T-cell (primary cell): ENCODE results near the gene EHBP1L1. TPM values are rescaled to one million over a fixed set of nuclear protein-coding genes. Genes with fewer than 3 reads are reported as not detected.

Source experiments
- ATAC-seq, 4 experiments: fragments of 200-7000 bp in 3 of 4; fragments of 150-1000 bp in 1 of 4; cut with Tn5 transposase; replicated peaks in 1 of 4; 1 replicate in 3 of 4; 2 replicates in 1 of 4; pipeline ENCODE4 v1.10.0; 2021; ENCODE audit warnings: moderate library complexity in 3 of 4, mild to moderate bottlenecking in 2 of 4, moderate number of reproducible peaks in 1 of 4
- CTCF ChIA-PET, 2 donors: fragments of 300-600 bp; sonication (Branson Sonifier 250); formaldehyde crosslinking; loops; one replicate each; lab custom pipeline; 2022; ENCODE audit warnings: antibody characterized with exemption in 2 of 2; lab: Charles Lee
- POLR2A ChIA-PET, 2 donors: fragments of 300-600 bp; sonication (Branson Sonifier 250); formaldehyde crosslinking; loops; one replicate each; lab custom pipeline; 2022; ENCODE audit warnings: antibody characterized with exemption in 2 of 2; lab: Charles Lee
- DNase-seq, 35 experiments: peaks; one replicate each; pipeline versions ENCODE4 v3.0.0 to v3.0.0-alpha.2; 2013 to 2023
- H3K27ac ChIP-seq: one replicate; pipeline ENCODE4 v1.5.1; 2013; ENCODE audit warnings: low read length
- H3K27me3 ChIP-seq, 2 experiments: replicated peaks in 1 of 2; 1 replicate in 1 of 2; 2 replicates in 1 of 2; pipeline versions ENCODE4 v1.6.1 to v1.7.0; 2013; ENCODE audit warnings: low read length in 1 of 2, mixed read lengths in 1 of 2; ENCODE audit not compliant: control insufficient read depth in 2 of 2, insufficient read depth in 2 of 2; ENCODE audit errors: extremely low read depth in 1 of 2
- H3K36me3 ChIP-seq, 2 donors: 1 replicate in 1 of 2; 2 replicates in 1 of 2; pipeline versions ENCODE4 v1.6.1 to v1.7.0; 2013; ENCODE audit warnings: low read length in 1 of 2; ENCODE audit not compliant: control insufficient read depth in 2 of 2, insufficient read depth in 1 of 2; ENCODE audit errors: extremely low read depth in 1 of 2
- H3K4me1 ChIP-seq, 2 experiments: 1 replicate in 1 of 2; 2 replicates in 1 of 2; pipeline versions ENCODE4 v1.6.1 to v1.7.0; 2013; ENCODE audit warnings: low read length in 2 of 2, mixed read lengths in 1 of 2; ENCODE audit not compliant: insufficient read depth in 2 of 2, control insufficient read depth in 1 of 2; ENCODE audit errors: extremely low read depth in 1 of 2
- H3K4me3 ChIP-seq, 2 donors: 1 replicate in 1 of 2; 2 replicates in 1 of 2; pipeline versions ENCODE4 v1.5.1 to v1.7.0; 2013; ENCODE audit warnings: mild to moderate bottlenecking in 2 of 2, low read length in 1 of 2, moderate library complexity in 1 of 2; ENCODE audit not compliant: control insufficient read depth in 1 of 2; ENCODE audit errors: extremely low read depth in 1 of 2
- H3K9me3 ChIP-seq: 2 replicates; pipeline ENCODE4 v1.7.0; 2013
- H3K27ac Mint-ChIP-seq, 2 donors: one replicate each; pipeline ENCODE4 v1.8.0; 2020 to 2021; ENCODE audit warnings: mild to moderate bottlenecking in 2 of 2, mixed read lengths in 2 of 2
- H3K27me3 Mint-ChIP-seq, 2 donors: one replicate each; pipeline ENCODE4 v1.8.0; 2021 to 2022; ENCODE audit warnings: mixed read lengths in 2 of 2
- H3K36me3 Mint-ChIP-seq: one replicate; pipeline ENCODE4 v1.8.0; 2021; ENCODE audit warnings: mixed read lengths
- H3K4me1 Mint-ChIP-seq, 3 donors: one replicate each; pipeline ENCODE4 v1.8.0; 2020 to 2022; ENCODE audit warnings: mixed read lengths in 3 of 3, mild to moderate bottlenecking in 1 of 3
- H3K4me3 Mint-ChIP-seq, 3 donors: one replicate each; pipeline ENCODE4 v1.8.0; 2020 to 2022; ENCODE audit warnings: mild to moderate bottlenecking in 3 of 3, mixed read lengths in 3 of 3, moderate library complexity in 3 of 3
- H3K9me3 Mint-ChIP-seq, 3 donors: one replicate each; pipeline ENCODE4 v1.8.0; 2020 to 2022; ENCODE audit warnings: mixed read lengths in 3 of 3
- WGBS: methylation state at CpG from one replicate; pipeline ENCODE4 v1.1.5; 2013; ENCODE audit warnings: missing lambda C conversion rate; ENCODE audit not compliant: insufficient coverage; 5-methylcytosine and 5-hydroxymethylcytosine counted together
- total RNA-seq, 35 experiments: library from RNA in 6 of 35; stranded (reverse) in 6 of 35; fragments of 120-200 nt in 1 of 35; gene quantifications; one replicate each; pipeline versions ENCODE4 v1.2.1 to v1.2.4 and lab custom pipeline; 2013 to 2026

EHBP1L1 gene
- total RNA-seq, 5 donors from 2014 or later (not counting 1 experiment from before 2014, with no cell fraction given) = 115 to 170 (median 150) TPM

DNA sequence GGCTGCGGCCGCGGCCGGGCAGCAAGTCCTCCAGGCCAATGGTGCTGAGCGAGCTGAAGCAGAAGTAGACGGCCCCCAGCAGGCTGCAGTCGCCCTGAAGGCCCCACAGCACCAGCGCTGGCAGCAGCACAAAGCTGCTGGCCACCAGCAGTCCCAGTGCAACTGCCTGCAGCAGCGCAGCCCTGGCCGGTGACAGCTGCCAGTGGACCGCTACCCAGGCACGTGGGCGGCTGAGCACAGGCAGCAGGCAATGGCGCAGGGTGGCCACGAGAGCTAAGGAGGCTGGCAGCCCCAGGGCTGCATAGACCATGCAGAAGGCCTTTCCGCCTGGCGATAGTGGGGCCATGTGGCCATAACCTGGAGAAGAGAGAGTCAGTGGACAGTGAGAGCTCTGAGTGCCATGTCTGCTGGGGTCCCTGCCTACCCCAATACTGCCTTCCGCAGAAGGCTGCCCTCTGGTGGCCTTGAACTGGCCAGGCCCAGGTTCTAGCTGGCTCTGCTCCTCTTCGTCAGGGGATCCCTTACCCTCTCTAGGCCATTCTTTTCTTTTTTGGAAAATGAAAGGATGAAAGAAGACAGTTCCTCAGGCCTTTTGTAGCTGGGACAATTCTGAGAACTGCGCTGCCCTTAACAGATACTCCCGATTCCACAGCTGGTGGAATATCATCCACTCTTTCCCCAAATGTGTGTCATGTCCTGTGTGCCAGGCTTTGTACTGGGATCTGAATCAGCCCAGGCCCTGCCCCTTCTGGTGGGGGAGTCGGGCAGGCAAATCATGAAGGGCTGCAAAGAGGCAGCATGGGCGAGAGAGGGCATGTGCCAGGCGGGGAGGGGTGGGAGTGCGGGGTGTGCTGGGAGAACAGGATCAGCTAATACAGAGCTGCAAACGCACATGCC is 17.9 kb downstream of the EHBP1L1 start:
- peak in 9 of 35 experiments; percentile 37 to 65 (median 53) for DNase-seq
- 91% methylated on average over 22 of the region's 26 CpGs for WGBS
- Mint-ChIP-seq H3K9me3 (no peaks in the 10 kb centered on the region), H3K27me3 (no peaks in the 10 kb centered on the region), H3K27ac (peak overlapping the region in 1 of 2 donors; percentile 52), H3K4me1 (peaks cover 11 to 21% (median 16%) of the 10 kb centered on the region in 3 donors), H3K36me3 (peaks cover 10% of the 10 kb centered on the region), H3K4me3 (no peak overlapping the region)
- Histone ChIP-seq H3K36me3 (peaks cover 16 to 46% of the 10 kb centered on the region in 2 donors), H3K27me3 (no peaks in the 10 kb centered on the region), H3K9me3 (no peaks in the 10 kb centered on the region), H3K4me1 (peaks cover 0 to 33% of the 10 kb centered on the region in 2 experiments), H3K4me3 (no peak overlapping the region), H3K27ac (no peak overlapping the region)
- ATAC-seq = peak; percentile 60 to 69 (median 64)
- POLR2A ChIA-PET = no interaction called here
- CTCF ChIA-PET = interaction anchor here (0.5 to 1.6 kb wide), 3 partner anchors 14 to 54 kb away, joined by 5 read pairs; no protein-coding TSS in a partner anchor

DNA sequence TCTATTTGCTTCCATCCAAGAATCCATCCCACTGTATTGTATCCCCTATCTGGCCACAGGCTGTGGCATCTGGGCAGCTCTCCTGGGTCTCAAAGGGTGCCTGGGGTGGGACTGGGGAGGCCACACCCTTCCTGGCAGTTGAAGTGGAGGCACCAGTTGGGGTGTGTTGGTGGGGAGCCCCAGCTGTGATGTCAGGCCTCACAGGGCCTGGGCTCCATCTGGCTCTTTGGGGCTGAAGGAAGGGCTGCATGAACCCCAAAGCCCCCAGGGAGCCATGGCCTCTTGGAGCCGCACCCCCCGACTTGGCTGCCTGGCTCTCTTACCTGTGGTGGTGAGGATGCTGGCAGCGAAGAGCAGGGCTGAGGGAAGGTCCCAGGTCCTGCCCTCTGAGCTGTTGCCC is 19.3 kb downstream of the EHBP1L1 start:
- peaks cover 6 to 20% (median 15%) of the 10 kb centered on the region in 3 donors for H3K4me1 Mint-ChIP-seq
- peak overlapping the region in 1 of 3 donors; percentile 9 for H3K4me3 Mint-ChIP-seq
- Histone ChIP-seq H3K27me3 (no peaks in the 10 kb centered on the region), H3K36me3 (peaks cover 13 to 44% of the 10 kb centered on the region in 2 donors), H3K27ac (no peak overlapping the region), H3K9me3 (no peaks in the 10 kb centered on the region), H3K4me3 (no peak overlapping the region), H3K4me1 (peaks cover 0 to 26% of the 10 kb centered on the region in 2 experiments)
- no peaks in the 10 kb centered on the region for H3K27me3 Mint-ChIP-seq
- CTCF ChIA-PET = interaction anchor here in 1 of 2 donors (0.6 kb wide), 1 partner anchor 19 kb away, joined by 3 read pairs; no protein-coding TSS in a partner anchor
- POLR2A ChIA-PET = interaction anchor here (0.5 to 0.6 kb wide), 3 partner anchors 9 to 331 kb away, joined by 3 read pairs; no protein-coding TSS in a partner anchor
- peaks cover 14% of the 10 kb centered on the region for H3K36me3 Mint-ChIP-seq
- ATAC-seq (peak in 1 of 4 experiments; percentile 33), DNase-seq (no peak)
- H3K27ac Mint-ChIP-seq = peak overlapping the region; percentile 65 to 79
- no peaks in the 10 kb centered on the region for H3K9me3 Mint-ChIP-seq
- 68% methylated on average over 3 of the region's 3 CpGs for WGBS

DNA sequence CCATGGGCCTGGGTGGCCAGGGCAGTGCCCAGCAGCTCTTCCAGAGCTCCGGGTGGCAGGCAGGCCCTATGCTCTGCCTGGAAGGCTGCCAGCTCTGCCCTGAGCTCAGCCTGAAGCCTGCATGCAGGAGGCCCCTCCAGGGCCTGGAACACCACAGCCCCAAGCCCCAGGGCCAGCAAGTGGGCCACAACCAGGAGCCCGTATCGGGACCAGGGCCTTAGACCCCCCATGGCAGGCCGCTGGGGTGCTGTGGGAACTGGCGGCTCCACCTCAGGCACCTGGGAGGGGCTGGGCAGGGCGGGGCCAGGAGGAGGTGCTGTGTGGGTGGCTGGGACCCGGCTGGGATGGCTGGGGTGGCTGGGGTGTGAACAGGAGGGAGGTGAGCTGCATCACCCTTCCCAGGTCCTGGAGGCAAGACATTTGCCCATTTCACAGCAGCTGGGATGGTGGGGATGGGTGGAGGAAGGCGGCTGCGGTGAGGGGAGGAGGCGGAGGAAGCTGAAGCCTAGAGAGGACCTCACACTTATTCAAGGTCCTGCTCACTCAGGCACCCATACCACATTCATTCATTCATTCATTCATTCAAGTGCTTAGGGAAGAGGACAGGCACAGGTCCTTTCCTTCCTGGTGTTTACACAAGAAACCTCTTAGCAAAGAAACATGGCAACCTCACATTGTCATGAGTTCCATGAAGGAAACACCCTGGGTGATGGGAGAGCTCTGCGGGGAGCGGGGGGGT is 19.9 kb downstream of the EHBP1L1 start, which contains the start of gene KCNK7:
KCNK7 (minus strand) TSS at position 258 of the 739 bp plus-strand sequence; CDS start at position 230, 28 bp downstream.
- WGBS = 66% methylated on average over 8 of the region's 12 CpGs
- no peaks in the 10 kb centered on the region for H3K9me3 Mint-ChIP-seq
- Histone ChIP-seq H3K4me3 (no peak within 1 kb of the TSS), H3K36me3 (peaks cover 13 to 39% of the 10 kb centered on the region in 2 donors), H3K9me3 (no peaks in the 10 kb centered on the region), H3K27me3 (no peaks in the 10 kb centered on the region), H3K27ac (no peak within 1 kb of the TSS), H3K4me1 (peaks cover 0 to 26% of the 10 kb centered on the region in 2 experiments)
- H3K36me3 Mint-ChIP-seq = peaks cover 10% of the 10 kb centered on the region
- ChIA-PET CTCF (no interaction called here), POLR2A (interaction anchor here (0.5 to 0.6 kb wide), 4 partner anchors 9 to 335 kb away, joined by 3 to 6 read pairs (median 3); no protein-coding TSS in a partner anchor)
- H3K27me3 Mint-ChIP-seq = no peaks in the 10 kb centered on the region
- DNase-seq (no peak), ATAC-seq (no peak)
- H3K4me1 Mint-ChIP-seq = peaks cover 6 to 19% (median 15%) of the 10 kb centered on the region in 3 donors
- peak within 1 kb of the TSS; percentile 65 to 81 for H3K27ac Mint-ChIP-seq
- H3K4me3 Mint-ChIP-seq = peak within 1 kb of the TSS in 1 of 3 donors; percentile 9

DNA sequence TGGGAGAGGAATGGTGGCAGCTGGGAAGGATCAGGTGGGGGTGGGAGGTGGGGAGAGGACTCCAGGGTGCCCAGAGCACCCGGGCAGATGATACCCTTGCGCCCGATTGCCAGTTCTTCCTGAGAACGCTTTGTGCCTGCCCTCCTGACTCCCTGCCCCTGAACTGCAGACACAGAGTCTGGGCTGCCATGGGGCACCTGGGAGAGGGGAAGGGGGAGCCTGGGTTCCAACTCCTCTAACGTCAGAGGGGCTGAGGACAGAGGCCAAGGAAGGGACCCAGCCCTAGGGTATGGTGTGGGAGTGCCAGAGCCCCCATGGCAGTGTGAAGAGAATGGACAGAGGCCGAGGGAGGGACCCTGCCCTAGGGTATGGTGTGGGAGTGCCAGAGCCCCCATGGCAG is 20.7 kb downstream of the EHBP1L1 start:
- Mint-ChIP-seq H3K36me3 (peaks cover 14% of the 10 kb centered on the region), H3K4me3 (no peak overlapping the region), H3K4me1 (peaks cover 6 to 19% (median 15%) of the 10 kb centered on the region in 3 donors), H3K27ac (no peak overlapping the region), H3K9me3 (no peaks in the 10 kb centered on the region), H3K27me3 (no peaks in the 10 kb centered on the region)
- Histone ChIP-seq H3K36me3 (peaks cover 13 to 32% of the 10 kb centered on the region in 2 donors), H3K4me3 (no peak overlapping the region), H3K27ac (no peak overlapping the region), H3K9me3 (no peaks in the 10 kb centered on the region), H3K4me1 (peaks cover 0 to 26% of the 10 kb centered on the region in 2 experiments), H3K27me3 (no peaks in the 10 kb centered on the region)
- POLR2A ChIA-PET = interaction anchor here in 1 of 2 donors (0.5 kb wide), 1 partner anchor 334 kb away, joined by 6 read pairs; no protein-coding TSS in a partner anchor
- no peak for DNase-seq
- no peak for ATAC-seq
- CTCF ChIA-PET = no interaction called here
- WGBS = 94% methylated on average over 6 of the region's 6 CpGs

DNA sequence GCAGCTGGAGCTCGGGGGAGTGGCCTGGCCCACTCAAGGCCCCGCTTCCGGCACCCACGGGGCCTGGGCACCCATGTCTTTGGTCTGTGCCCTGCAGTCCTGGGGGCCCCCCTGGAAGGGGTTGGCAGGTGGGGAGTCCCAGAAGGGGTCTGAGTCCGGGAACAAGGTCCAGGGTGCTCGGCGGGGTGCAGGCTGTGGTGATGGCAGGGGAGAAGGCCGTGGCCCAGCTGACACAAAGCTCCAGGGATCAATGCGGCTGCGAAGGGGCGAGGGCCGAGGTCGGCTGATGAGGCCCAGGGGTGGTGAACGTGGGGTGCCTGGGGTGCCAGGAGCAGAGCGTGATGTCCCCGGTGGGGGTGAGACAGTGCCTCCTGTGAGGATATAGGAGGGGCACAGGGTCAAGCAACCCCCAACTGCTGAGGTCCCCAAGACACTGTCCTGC is 22.4 kb downstream of the EHBP1L1 start:
- ATAC-seq = no peak
- H3K9me3 Mint-ChIP-seq = no peaks in the 10 kb centered on the region
- no peak overlapping the region for H3K27ac Mint-ChIP-seq
- no peak overlapping the region for H3K4me3 ChIP-seq
- peaks cover 6 to 19% (median 15%) of the 10 kb centered on the region in 3 donors for H3K4me1 Mint-ChIP-seq
- H3K36me3 ChIP-seq = peaks cover 13 to 26% of the 10 kb centered on the region in 2 donors
- no peaks in the 10 kb centered on the region for H3K27me3 ChIP-seq
- H3K36me3 Mint-ChIP-seq = peaks cover 14% of the 10 kb centered on the region
- peaks cover 0 to 26% of the 10 kb centered on the region in 2 experiments for H3K4me1 ChIP-seq
- ChIA-PET CTCF (no interaction called here), POLR2A (no interaction called here)
- no peak overlapping the region for H3K4me3 Mint-ChIP-seq
- H3K27me3 Mint-ChIP-seq = no peaks in the 10 kb centered on the region
- no peak overlapping the region for H3K27ac ChIP-seq
- WGBS = 85% methylated on average over 8 of the region's 16 CpGs
- DNase-seq = no peak
- no peaks in the 10 kb centered on the region for H3K9me3 ChIP-seq
